WTC11 (cell line): ENCODE data around the gene SORCS2. TPM values are rescaled to one million over a fixed set of nuclear protein-coding genes. Genes with fewer than 3 reads are reported as not detected.

ENCODE experiments used
- ATAC-seq: fragments of 200-7000 bp; cut with Tn5 transposase; 2 replicates; pipeline ENCODE4 v1.10.0; 2021; ENCODE audit warnings: mild to moderate bottlenecking, moderate library complexity
- CTCF ChIA-PET: fragments of 300-600 bp; sonication (Branson Sonifier 250); formaldehyde crosslinking; loops from one replicate; lab custom pipeline; 2021; ENCODE audit warnings: antibody characterized with exemption; lab: Charles Lee
- POLR2A ChIA-PET: fragments of 350-600 bp; sonication (Branson Sonifier 250); formaldehyde crosslinking; loops from one replicate; lab custom pipeline; 2021; ENCODE audit warnings: antibody characterized with exemption; lab: Charles Lee
- DNase-seq: peaks from one replicate; pipeline ENCODE4 v3.0.0; 2021; ENCODE audit warnings: low spot score
- H3K27ac Mint-ChIP-seq: 2 replicates; pipeline ENCODE4 v1.8.0; 2021; ENCODE audit warnings: mixed read lengths
- H3K27me3 Mint-ChIP-seq: 2 replicates; pipeline ENCODE4 v1.8.0; 2021; ENCODE audit warnings: low read depth, mild to moderate bottlenecking, moderate library complexity, mixed read lengths
- H3K36me3 Mint-ChIP-seq: 2 replicates; pipeline ENCODE4 v1.8.0; 2021; ENCODE audit warnings: mixed read lengths
- H3K4me1 Mint-ChIP-seq: 2 replicates; pipeline ENCODE4 v1.8.0; 2022; ENCODE audit warnings: mixed read lengths
- H3K4me3 Mint-ChIP-seq: 2 replicates; pipeline ENCODE4 v1.8.0; 2021; ENCODE audit warnings: mild to moderate bottlenecking, moderate library complexity, mixed read lengths
- H3K9me3 Mint-ChIP-seq: 2 replicates; pipeline ENCODE4 v1.8.0; 2021; ENCODE audit warnings: mixed read lengths
- ATF1 ChIP-seq: sonication (generic); formaldehyde crosslinking; IDR thresholded peaks from 2 replicates; pipeline ENCODE4 v1.8.1; 2023; ENCODE audit warnings: mild to moderate bottlenecking, moderate library complexity, missing genetic modification reagents
- CTCF ChIP-seq: fragments of 200-600 bp; IDR thresholded peaks from 2 replicates; pipeline ENCODE4 v1.8.0; 2022; ENCODE audit warnings: antibody characterized with exemption
- E2F1 ChIP-seq: sonication (generic); formaldehyde crosslinking; IDR thresholded peaks from 2 replicates; pipeline ENCODE4 v1.8.0; 2022; ENCODE audit warnings: mild to moderate bottlenecking, missing genetic modification reagents
- ESRRA ChIP-seq: sonication (generic); formaldehyde crosslinking; IDR thresholded peaks from 2 replicates; pipeline ENCODE4 v1.8.1; 2022; ENCODE audit warnings: mild to moderate bottlenecking, missing genetic modification reagents, borderline replicate concordance
- FOXP1 ChIP-seq: sonication (generic); formaldehyde crosslinking; IDR thresholded peaks from 2 replicates; pipeline ENCODE4 v1.8.0; 2022; ENCODE audit warnings: missing genetic modification reagents, mild to moderate bottlenecking, moderate library complexity, borderline replicate concordance
- GRHL2 ChIP-seq: fragments of 250-450 bp; sonication (Bioruptor Pico); IDR thresholded peaks from 2 replicates; pipeline ENCODE4 v1.8.0; 2022; ENCODE audit warnings: mild to moderate bottlenecking, moderate library complexity; ENCODE audit not compliant: insufficient replicate concordance, severe bottlenecking
- IRF2 ChIP-seq: sonication (generic); formaldehyde crosslinking; IDR thresholded peaks from 2 replicates; pipeline ENCODE4 v1.8.0; 2022; ENCODE audit warnings: low read depth, missing genetic modification reagents, borderline replicate concordance
- KAT7 ChIP-seq: sonication (generic); formaldehyde crosslinking; IDR thresholded peaks from 2 replicates; pipeline ENCODE4 v1.8.1; 2023; ENCODE audit warnings: missing genetic modification reagents, mild to moderate bottlenecking, borderline replicate concordance
- NR2C2 ChIP-seq: sonication (generic); formaldehyde crosslinking; IDR thresholded peaks from 2 replicates; pipeline ENCODE4 v1.8.0; 2022; ENCODE audit warnings: mild to moderate bottlenecking, missing genetic modification reagents
- PRRX2 ChIP-seq: fragments of 250-450 bp; sonication (Bioruptor Pico); IDR thresholded peaks from 2 replicates; pipeline ENCODE4 v1.8.0; 2021; ENCODE audit warnings: mild to moderate bottlenecking
- TEAD4 ChIP-seq: sonication (generic); formaldehyde crosslinking; IDR thresholded peaks from 2 replicates; pipeline ENCODE4 v1.8.0; 2022; ENCODE audit warnings: mild to moderate bottlenecking, missing genetic modification reagents
- ZBTB21 ChIP-seq: sonication (generic); formaldehyde crosslinking; IDR thresholded peaks from 2 replicates; pipeline ENCODE4 v1.8.1; 2023; ENCODE audit warnings: mild to moderate bottlenecking, missing genetic modification reagents, borderline replicate concordance
- ZNF121 ChIP-seq: sonication (generic); formaldehyde crosslinking; IDR thresholded peaks from 2 replicates; pipeline ENCODE4 v1.8.0; 2023; ENCODE audit warnings: missing genetic modification reagents
- ZNF263 ChIP-seq: sonication (generic); formaldehyde crosslinking; IDR thresholded peaks from 2 replicates; pipeline ENCODE4 v1.8.1; 2022; ENCODE audit warnings: low read depth, mild to moderate bottlenecking, moderate library complexity, missing genetic modification reagents
- total RNA-seq: library from RNA; stranded (reverse); gene quantifications from 3 replicates; pipeline ENCODE4 v1.2.3, GENCODE V29; 2021
- TF ChIP-seq, protein P1 (sequence below): sonication (generic); formaldehyde crosslinking; IDR thresholded peaks from 2 replicates; pipeline ENCODE4 v1.8.1; 2023; ENCODE audit warnings: mild to moderate bottlenecking, missing genetic modification reagents
- TF ChIP-seq, protein P2 (sequence below): sonication (generic); formaldehyde crosslinking; IDR thresholded peaks from 2 replicates; pipeline ENCODE4 v1.8.1; 2022; ENCODE audit warnings: mild to moderate bottlenecking, missing genetic modification reagents, moderate library complexity, borderline replicate concordance
- TF ChIP-seq, protein P3 (sequence below): sonication (generic); formaldehyde crosslinking; IDR thresholded peaks from 2 replicates; pipeline ENCODE4 v1.8.1; 2022; ENCODE audit warnings: missing genetic modification reagents, borderline replicate concordance

The SORCS2 gene
- total RNA-seq, 1 experiment from 2014 or later = 6.6 TPM

DNA sequence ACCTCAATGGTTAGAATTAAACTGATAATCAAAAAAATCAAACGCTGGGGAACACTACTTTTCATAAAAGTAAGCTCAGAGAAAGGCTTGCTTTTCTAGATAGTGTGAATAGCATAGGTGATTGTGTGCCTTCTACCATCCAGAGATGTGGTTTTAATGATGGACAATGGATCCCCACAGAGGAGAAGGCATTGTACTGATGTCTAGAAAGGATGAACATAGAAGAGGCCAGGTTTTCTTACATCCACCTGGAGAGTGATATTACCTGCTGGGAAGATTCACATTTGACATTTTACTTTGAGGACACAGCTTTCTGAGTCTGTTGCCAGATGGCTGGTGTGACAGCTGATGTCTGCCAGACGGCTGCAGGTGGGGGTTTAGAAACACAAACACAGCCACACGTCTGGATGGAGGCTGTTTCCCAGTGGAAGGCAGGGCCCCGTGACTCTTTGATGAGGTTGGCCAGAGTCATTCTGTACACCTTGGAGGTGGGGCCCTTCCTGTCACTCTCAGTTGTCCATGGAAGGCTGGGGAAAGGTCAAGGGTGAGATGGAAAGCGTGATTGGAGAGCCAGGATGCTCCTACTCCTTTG, 128.0 kb downstream of the SORCS2 start:
- H3K27ac Mint-ChIP-seq = no peak overlapping the region
- no peak for ATAC-seq
- no peak for TF ChIP-seq ZNF263 (CRISPR knock-in tag)
- TF ChIP-seq TEAD4 (CRISPR knock-in tag) = no peak
- TF ChIP-seq ZNF121 = no peak
- DNase-seq = no peak
- H3K9me3 Mint-ChIP-seq = peaks cover 14% of the 10 kb centered on the region
- ChIA-PET POLR2A (no interaction called here), CTCF (interaction anchor here (1.0 kb wide), 1 partner anchor 15 kb away, joined by 3 read pairs; no protein-coding TSS in a partner anchor)
- H3K36me3 Mint-ChIP-seq = peaks cover 6% of the 10 kb centered on the region
- no peak overlapping the region for H3K4me3 Mint-ChIP-seq
- peaks cover 12% of the 10 kb centered on the region for H3K4me1 Mint-ChIP-seq
- no peaks in the 10 kb centered on the region for H3K27me3 Mint-ChIP-seq

DNA sequence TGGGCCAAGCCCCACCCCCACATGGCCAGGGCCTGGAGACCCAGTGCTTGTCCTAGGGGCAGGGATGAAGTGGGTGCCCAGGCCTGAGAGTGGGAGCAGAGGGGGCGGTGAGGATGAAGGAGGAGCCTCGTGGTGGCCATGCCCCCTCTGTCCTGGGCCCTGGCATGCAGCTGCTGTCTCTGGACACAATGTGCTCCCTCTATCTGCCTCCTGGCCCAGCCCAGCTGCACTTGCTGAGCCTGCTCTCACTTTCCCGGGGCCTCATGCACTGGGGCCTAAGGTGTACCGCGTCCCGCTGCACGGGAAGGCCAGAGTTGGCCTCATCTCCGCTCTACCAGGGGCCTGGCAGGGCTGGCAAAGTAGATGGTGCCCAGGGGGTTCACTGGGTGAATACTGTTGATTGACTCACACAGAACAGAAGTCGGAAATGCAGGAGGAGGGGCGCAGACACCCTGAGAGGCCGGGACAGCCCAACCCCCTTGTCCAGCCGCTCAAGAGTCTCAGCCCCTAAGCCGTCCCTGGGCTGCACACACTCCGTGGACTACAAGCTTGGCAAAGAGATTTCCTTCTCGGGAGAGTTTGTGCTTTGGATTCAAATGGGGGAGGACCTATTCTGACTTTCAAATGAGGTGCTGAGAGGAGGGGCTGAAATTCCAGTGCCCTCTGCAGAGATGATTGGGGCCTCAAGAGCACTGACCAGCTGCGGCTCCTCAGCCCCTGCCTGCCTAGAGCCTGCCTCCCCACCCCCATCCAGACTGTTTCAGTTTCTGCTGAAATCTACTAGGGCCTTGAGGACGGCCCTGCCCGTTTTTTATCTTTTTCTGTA, 130.0 kb downstream of the SORCS2 start:
- H3K27me3 Mint-ChIP-seq = no peaks in the 10 kb centered on the region
- POLR2A ChIA-PET = no interaction called here
- H3K36me3 Mint-ChIP-seq = peaks cover 6% of the 10 kb centered on the region
- ATAC-seq (peak; percentile 54), DNase-seq (no peak)
- no peak overlapping the region for H3K4me3 Mint-ChIP-seq
- CTCF ChIA-PET = interaction anchor here (0.7 to 1.6 kb wide), 3 partner anchors 13 to 204 kb away, joined by 3 to 5 read pairs (median 3); no protein-coding TSS in a partner anchor
- H3K4me1 Mint-ChIP-seq = peaks cover 12% of the 10 kb centered on the region
- no peak for TF ChIP-seq CTCF
- TF ChIP-seq IRF2 (CRISPR knock-in tag) = no peak
- TF ChIP-seq, protein P1, sequence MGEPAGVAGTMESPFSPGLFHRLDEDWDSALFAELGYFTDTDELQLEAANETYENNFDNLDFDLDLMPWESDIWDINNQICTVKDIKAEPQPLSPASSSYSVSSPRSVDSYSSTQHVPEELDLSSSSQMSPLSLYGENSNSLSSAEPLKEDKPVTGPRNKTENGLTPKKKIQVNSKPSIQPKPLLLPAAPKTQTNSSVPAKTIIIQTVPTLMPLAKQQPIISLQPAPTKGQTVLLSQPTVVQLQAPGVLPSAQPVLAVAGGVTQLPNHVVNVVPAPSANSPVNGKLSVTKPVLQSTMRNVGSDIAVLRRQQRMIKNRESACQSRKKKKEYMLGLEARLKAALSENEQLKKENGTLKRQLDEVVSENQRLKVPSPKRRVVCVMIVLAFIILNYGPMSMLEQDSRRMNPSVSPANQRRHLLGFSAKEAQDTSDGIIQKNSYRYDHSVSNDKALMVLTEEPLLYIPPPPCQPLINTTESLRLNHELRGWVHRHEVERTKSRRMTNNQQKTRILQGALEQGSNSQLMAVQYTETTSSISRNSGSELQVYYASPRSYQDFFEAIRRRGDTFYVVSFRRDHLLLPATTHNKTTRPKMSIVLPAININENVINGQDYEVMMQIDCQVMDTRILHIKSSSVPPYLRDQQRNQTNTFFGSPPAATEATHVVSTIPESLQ = no peak
- no peak for TF ChIP-seq PRRX2 (CRISPR knock-in tag)
- TF ChIP-seq GRHL2 (CRISPR knock-in tag) = no peak
- TF ChIP-seq, protein P2, sequence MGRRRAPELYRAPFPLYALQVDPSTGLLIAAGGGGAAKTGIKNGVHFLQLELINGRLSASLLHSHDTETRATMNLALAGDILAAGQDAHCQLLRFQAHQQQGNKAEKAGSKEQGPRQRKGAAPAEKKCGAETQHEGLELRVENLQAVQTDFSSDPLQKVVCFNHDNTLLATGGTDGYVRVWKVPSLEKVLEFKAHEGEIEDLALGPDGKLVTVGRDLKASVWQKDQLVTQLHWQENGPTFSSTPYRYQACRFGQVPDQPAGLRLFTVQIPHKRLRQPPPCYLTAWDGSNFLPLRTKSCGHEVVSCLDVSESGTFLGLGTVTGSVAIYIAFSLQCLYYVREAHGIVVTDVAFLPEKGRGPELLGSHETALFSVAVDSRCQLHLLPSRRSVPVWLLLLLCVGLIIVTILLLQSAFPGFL (CRISPR knock-in tag) = no peak
- TF ChIP-seq, protein P3, sequence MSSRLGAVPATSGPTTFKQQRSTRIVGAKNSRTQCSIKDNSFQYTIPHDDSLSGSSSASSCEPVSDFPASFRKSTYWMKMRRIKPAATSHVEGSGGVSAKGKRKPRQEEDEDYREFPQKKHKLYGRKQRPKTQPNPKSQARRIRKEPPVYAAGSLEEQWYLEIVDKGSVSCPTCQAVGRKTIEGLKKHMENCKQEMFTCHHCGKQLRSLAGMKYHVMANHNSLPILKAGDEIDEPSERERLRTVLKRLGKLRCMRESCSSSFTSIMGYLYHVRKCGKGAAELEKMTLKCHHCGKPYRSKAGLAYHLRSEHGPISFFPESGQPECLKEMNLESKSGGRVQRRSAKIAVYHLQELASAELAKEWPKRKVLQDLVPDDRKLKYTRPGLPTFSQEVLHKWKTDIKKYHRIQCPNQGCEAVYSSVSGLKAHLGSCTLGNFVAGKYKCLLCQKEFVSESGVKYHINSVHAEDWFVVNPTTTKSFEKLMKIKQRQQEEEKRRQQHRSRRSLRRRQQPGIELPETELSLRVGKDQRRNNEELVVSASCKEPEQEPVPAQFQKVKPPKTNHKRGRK (CRISPR knock-in tag) = no peak
- TF ChIP-seq ZBTB21 (CRISPR knock-in tag) = no peak
- TF ChIP-seq KAT7 = no peak
- TF ChIP-seq ESRRA = no peak
- TF ChIP-seq E2F1 = no peak
- no peak for TF ChIP-seq FOXP1 (CRISPR knock-in tag)
- no peak for TF ChIP-seq ATF1 (CRISPR knock-in tag)
- no peak for TF ChIP-seq ZNF121
- no peak for TF ChIP-seq NR2C2 (CRISPR knock-in tag)
- peaks cover 8% of the 10 kb centered on the region for H3K9me3 Mint-ChIP-seq
- H3K27ac Mint-ChIP-seq = peak overlapping the region; percentile 78
